Measurements from ENCODE around the gene DAB2IP. TPM values are rescaled to one million over a fixed set of nuclear protein-coding genes. Genes with fewer than 3 reads are reported as not detected.

DAB2IP gene
- total and polyA plus RNA-seq, 2 of the 4 experiments (the other 2 are of a cell fraction) = 5.6 to 17.2 TPM

DNA sequence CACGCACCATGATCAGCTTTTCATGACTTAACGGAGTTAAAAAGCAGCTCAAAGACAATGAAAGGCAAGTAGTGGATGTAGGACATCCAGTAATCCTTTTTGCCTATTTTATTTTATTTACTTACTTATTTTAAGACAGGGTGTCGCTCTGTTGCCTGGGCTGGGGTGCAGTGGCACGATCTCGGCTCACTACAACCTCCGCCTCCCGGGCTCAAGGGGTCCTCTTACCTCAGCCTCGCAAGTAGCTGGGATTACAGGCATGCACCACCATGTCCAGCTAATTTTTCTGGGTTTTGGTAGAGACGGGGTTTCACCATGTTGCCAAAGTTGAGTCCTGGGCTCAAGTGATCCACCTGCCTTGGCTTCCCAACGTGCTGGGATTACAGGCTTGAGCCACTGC, 148.9 kb downstream of the DAB2IP start:
- Histone ChIP-seq H2AFZ (replicated peaks; ENCODE audit: low read length, poor library complexity) (no peak overlapping the region), H4K8ac (ENCODE audit: low read depth in 2 of 2, low read length in 2 of 2) (no peak overlapping the region), H3K56ac (ENCODE audit: extremely low read depth, insufficient read depth, low read length) (no peak overlapping the region), H3K4ac (ENCODE audit: low read depth, low read length) (no peak overlapping the region), H2BK20ac (ENCODE audit: low read depth, low read length) (no peak overlapping the region), H3K4me1 (ENCODE audit: control insufficient read depth, insufficient read depth, low read length) (peaks cover 2% of the 10 kb centered on the region; the same call in 1 of the 2 replicates), H3K4me2 (ENCODE audit: low read depth, low read length) (no peak overlapping the region), H2BK15ac (ENCODE audit: low read depth, low read length) (no peak overlapping the region), H4K91ac (ENCODE audit: insufficient read depth, low read depth, low read length) (no peak overlapping the region), H3K9ac (ENCODE audit: low read depth, low read length) (no peak overlapping the region), H2BK5ac (ENCODE audit: low read depth, low read length, poor library complexity, severe bottlenecking) (no peak overlapping the region), H3K27ac (ENCODE audit: insufficient read depth, low read length) (no peak overlapping the region), H4K20me1 (ENCODE audit: insufficient read depth, low read length) (no peaks in the 10 kb centered on the region), H3K36me3 (ENCODE audit: control insufficient read depth, insufficient read depth, low read length) (no peaks in the 10 kb centered on the region), H3K79me1 (ENCODE audit: low read depth in 1 of 2, low read length in 2 of 2) (no peaks in the 10 kb centered on the region), H3K18ac (ENCODE audit: low read depth, low read length) (no peak overlapping the region), H3K27me3 (ENCODE audit: control insufficient read depth, insufficient read depth, low read length) (peaks cover 13% of the 10 kb centered on the region; the same call in 1 of the 2 replicates), H3K23ac (ENCODE audit: low read depth, low read length) (no peak overlapping the region), H4K5ac (ENCODE audit: low read depth, low read length) (no peak overlapping the region), H3K4me3 (ENCODE audit: insufficient read depth, low read depth, low read length) (no peak overlapping the region), H2AK5ac (ENCODE audit: low read depth, low read length) (no peak overlapping the region), H3K9me1 (ENCODE audit: insufficient read depth, low read length) (no peaks in the 10 kb centered on the region), H3K9me3 (ENCODE audit: control insufficient read depth, insufficient read depth, low read length) (peaks cover 2% of the 10 kb centered on the region; the same call in 1 of the 2 replicates), H2BK120ac (ENCODE audit: low read depth, low read length) (no peak overlapping the region), H3K14ac (replicated peaks; ENCODE audit: low read depth, low read length) (no peak overlapping the region), H2AK9ac (replicated peaks; ENCODE audit: low read depth, low read length, poor library complexity) (no peak overlapping the region)
- ChIA-PET CTCF (no interaction called here), POLR2A (ENCODE audit: unreplicated experiment) (no interaction called here)
- DNase-seq (no peak), ATAC-seq (ENCODE audit: low read depth) (no peak)
- TF ChIP-seq POLR2A (IDR thresholded peaks at IDR 0.05; ENCODE audit: low read depth, low read length) = no peak
- TF ChIP-seq, protein P1, sequence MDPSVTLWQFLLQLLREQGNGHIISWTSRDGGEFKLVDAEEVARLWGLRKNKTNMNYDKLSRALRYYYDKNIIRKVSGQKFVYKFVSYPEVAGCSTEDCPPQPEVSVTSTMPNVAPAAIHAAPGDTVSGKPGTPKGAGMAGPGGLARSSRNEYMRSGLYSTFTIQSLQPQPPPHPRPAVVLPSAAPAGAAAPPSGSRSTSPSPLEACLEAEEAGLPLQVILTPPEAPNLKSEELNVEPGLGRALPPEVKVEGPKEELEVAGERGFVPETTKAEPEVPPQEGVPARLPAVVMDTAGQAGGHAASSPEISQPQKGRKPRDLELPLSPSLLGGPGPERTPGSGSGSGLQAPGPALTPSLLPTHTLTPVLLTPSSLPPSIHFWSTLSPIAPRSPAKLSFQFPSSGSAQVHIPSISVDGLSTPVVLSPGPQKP (IDR thresholded peaks at IDR 0.05; ENCODE audit: borderline replicate concordance, low read depth, low read length) = no peak
- TF ChIP-seq SMC3 (IDR thresholded peaks at IDR 0.05; ENCODE audit: low read depth, low read length) = no peak
- TF ChIP-seq RAD21 (IDR thresholded peaks at IDR 0.05; ENCODE audit: low read length) = no peak
- no peak for TF ChIP-seq RFX5 (IDR thresholded peaks at IDR 0.05; ENCODE audit: low read depth, low read length)
- in situ Hi-C loops (cut with MboI; ENCODE audit: low sequenced_read_pairs) = no loop called here
- dilution Hi-C loops (cut with HindIII; ENCODE audit: low sequenced_read_pairs, unreplicated experiment) = no loop called here
- BruUV-seq (replicated peaks) = no TSS peak
- no CpG with 5 or more reads among the region's 10 CpGs for WGBS, 2 experiments (ENCODE audit: extremely low coverage in 2 of 2, insufficient read length in 1 of 2)
- intact Hi-C loops (cut with micrococcal nuclease) = no loop called here
